Natural killer cell (primary cell): Measurements from ENCODE around the gene RPL19. TPM values are rescaled to one million over a fixed set of nuclear protein-coding genes. Genes with fewer than 3 reads are reported as not detected.

Source experiments
- ATAC-seq, 3 donors: fragments of 150-1000 bp in 2 of 3; fragments of 200-7000 bp in 1 of 3; cut with Tn5 transposase; 1 replicate in 1 of 3; 2 replicates in 2 of 3; pipeline ENCODE4 v1.10.0; 2021; ENCODE audit warnings: mild to moderate bottlenecking in 2 of 3, moderate library complexity in 2 of 3
- DNase-seq, 2 donors: peaks; one replicate each; pipeline versions ENCODE4 v3.0.0 to v3.0.0-alpha.2; 2013 to 2021; ENCODE audit warnings: mixed read lengths in 1 of 2
- H3K27ac ChIP-seq: one replicate; pipeline ENCODE4 v1.5.1; 2013; ENCODE audit warnings: mild to moderate bottlenecking, low read length
- H3K27me3 ChIP-seq: one replicate; pipeline ENCODE4 v1.6.1; 2013; ENCODE audit warnings: low read length; ENCODE audit not compliant: control insufficient read depth, insufficient read depth
- H3K36me3 ChIP-seq: one replicate; pipeline ENCODE4 v1.6.1; 2013; ENCODE audit warnings: low read length; ENCODE audit not compliant: control insufficient read depth, insufficient read depth
- H3K4me1 ChIP-seq: one replicate; pipeline ENCODE4 v1.6.1; 2013; ENCODE audit warnings: low read length; ENCODE audit not compliant: control insufficient read depth, insufficient read depth
- H3K4me3 ChIP-seq: one replicate; pipeline ENCODE4 v1.5.1; 2013; ENCODE audit warnings: low read length
- H3K9me3 ChIP-seq: one replicate; pipeline ENCODE4 v1.6.1; 2013; ENCODE audit warnings: low read length; ENCODE audit not compliant: control insufficient read depth, insufficient read depth
- H3K27ac Mint-ChIP-seq, 2 donors: one replicate each; pipeline ENCODE4 v1.8.0; 2022; ENCODE audit warnings: mild to moderate bottlenecking in 2 of 2, mixed read lengths in 2 of 2, moderate library complexity in 1 of 2
- H3K27me3 Mint-ChIP-seq, 2 donors: one replicate each; pipeline ENCODE4 v1.8.0; 2022; ENCODE audit warnings: low read depth in 2 of 2, mixed read lengths in 2 of 2
- H3K36me3 Mint-ChIP-seq: one replicate; pipeline ENCODE4 v1.8.0; 2022; ENCODE audit warnings: mixed read lengths
- H3K4me1 Mint-ChIP-seq, 2 donors: one replicate each; pipeline ENCODE4 v1.8.0; 2022; ENCODE audit warnings: mixed read lengths in 2 of 2
- H3K4me3 Mint-ChIP-seq: one replicate; pipeline ENCODE4 v1.8.0; 2022; ENCODE audit warnings: mild to moderate bottlenecking, moderate library complexity, mixed read lengths
- H3K9me3 Mint-ChIP-seq, 2 donors: one replicate each; pipeline ENCODE4 v1.8.0; 2022; ENCODE audit warnings: mixed read lengths in 2 of 2
- WGBS: methylation state at CpG from one replicate; pipeline ENCODE4 v1.1.7; 2013; ENCODE audit warnings: missing lambda C conversion rate; ENCODE audit not compliant: insufficient coverage; 5-methylcytosine and 5-hydroxymethylcytosine counted together
- intact Hi-C: fragments of 100-400 bp; cut with micrococcal nuclease; formaldehyde crosslinking; loops from one replicate; pipeline ENCODE4 v1.14.2; 2022
- total RNA-seq, 4 donors: library from RNA; stranded (reverse); fragments of 120-200 nt in 1 of 4; gene quantifications; one replicate each; pipeline versions ENCODE4 v1.2.3 to v1.2.4, GENCODE V29; 2013 to 2022
- TF ChIP-seq, protein P1 (sequence below): fragments of 200-600 bp; IDR thresholded peaks from one replicate; pipeline ENCODE4 v1.8.0; 2022; ENCODE audit warnings: antibody characterized with exemption

RPL19 gene
- total RNA-seq, 3 donors from 2014 or later (not counting 1 experiment from before 2014, with no cell fraction given), result 1,182 to 1,484 (median 1,482) TPM

DNA sequence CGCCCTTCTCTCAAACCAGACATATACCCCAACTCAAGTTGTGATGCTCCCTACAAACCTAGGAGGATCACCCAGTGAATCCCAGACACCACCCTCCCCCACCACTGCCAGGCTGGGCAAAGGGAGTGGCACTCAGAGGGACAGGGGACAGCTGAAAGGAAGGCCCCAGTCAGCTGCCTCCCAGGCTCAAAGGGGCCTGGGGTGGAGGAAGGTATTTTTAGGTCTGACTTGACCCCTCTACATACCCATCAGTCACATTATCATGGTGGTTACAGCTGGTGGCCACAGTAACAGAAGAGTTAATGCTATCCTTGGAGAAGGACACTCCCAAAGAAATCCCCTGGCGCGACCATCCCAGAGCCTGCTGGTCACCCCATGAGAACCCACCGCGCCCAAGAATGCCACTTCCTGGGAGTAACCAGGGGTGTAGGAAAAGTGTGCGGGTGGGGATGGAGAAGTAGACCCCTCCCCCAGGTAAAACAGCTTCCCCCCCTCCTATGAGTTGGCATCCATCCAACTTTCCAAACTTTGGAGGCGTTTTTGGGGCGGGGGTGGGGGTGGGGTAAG is 3.8 kb upstream of the RPL19 start:
- no peaks in the 10 kb centered on the region for H3K36me3 Mint-ChIP-seq
- ATAC-seq, result no peak
- peak overlapping the region; percentile 72 to 98 for H3K27ac Mint-ChIP-seq
- 64% methylated on average over 2 of the region's 8 CpGs for WGBS
- Histone ChIP-seq H3K27ac (peak overlapping the region; percentile 39), H3K36me3 (peaks cover 12% of the 10 kb centered on the region), H3K4me3 (peak overlapping the region; percentile 9), H3K9me3 (no peaks in the 10 kb centered on the region), H3K4me1 (peaks cover 54% of the 10 kb centered on the region), H3K27me3 (no peaks in the 10 kb centered on the region)
- intact Hi-C loops, result no loop called here
- H3K9me3 Mint-ChIP-seq, result no peaks in the 10 kb centered on the region
- TF ChIP-seq, protein P1, sequence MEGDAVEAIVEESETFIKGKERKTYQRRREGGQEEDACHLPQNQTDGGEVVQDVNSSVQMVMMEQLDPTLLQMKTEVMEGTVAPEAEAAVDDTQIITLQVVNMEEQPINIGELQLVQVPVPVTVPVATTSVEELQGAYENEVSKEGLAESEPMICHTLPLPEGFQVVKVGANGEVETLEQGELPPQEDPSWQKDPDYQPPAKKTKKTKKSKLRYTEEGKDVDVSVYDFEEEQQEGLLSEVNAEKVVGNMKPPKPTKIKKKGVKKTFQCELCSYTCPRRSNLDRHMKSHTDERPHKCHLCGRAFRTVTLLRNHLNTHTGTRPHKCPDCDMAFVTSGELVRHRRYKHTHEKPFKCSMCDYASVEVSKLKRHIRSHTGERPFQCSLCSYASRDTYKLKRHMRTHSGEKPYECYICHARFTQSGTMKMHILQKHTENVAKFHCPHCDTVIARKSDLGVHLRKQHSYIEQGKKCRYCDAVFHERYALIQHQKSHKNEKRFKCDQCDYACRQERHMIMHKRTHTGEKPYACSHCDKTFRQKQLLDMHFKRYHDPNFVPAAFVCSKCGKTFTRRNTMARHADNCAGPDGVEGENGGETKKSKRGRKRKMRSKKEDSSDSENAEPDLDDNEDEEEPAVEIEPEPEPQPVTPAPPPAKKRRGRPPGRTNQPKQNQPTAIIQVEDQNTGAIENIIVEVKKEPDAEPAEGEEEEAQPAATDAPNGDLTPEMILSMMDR, result no peak
- H3K4me3 Mint-ChIP-seq, result peak overlapping the region; percentile 68
- no peak for DNase-seq
- peaks cover 35 to 64% of the 10 kb centered on the region in 2 donors for H3K4me1 Mint-ChIP-seq
- no peaks in the 10 kb centered on the region for H3K27me3 Mint-ChIP-seq

DNA sequence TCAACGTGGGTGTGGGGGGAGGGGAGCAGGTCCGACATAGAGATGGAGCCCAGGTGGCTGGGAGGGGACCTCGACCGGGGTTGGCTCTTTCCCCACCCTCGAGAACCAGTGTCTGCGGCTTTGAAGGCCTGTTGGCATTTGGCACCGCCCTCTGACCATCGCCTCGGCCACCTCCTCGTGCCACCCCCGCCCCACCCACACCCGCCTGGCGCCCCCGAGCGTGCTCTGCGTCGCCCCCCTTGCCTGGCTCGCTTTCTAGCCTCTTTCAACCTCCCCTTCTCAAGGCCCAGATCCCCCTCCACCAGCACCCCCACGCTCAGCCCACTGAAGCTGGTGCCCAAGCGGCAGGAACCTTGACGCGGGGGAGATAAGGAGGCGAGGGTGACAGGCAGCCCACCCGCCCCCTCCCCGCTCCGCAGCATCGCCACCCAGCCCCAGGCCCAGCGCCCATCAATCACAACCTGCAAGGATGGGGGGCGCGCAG is 3.2 kb upstream of the RPL19 start:
- H3K27ac Mint-ChIP-seq, result peak overlapping the region in 1 of 2 donors; percentile 98
- DNase-seq (peak in 1 of 2 donors; percentile 39), ATAC-seq (no peak)
- peaks cover 35 to 69% of the 10 kb centered on the region in 2 donors for H3K4me1 Mint-ChIP-seq
- peak overlapping the region; percentile 80 for H3K4me3 Mint-ChIP-seq
- Histone ChIP-seq H3K9me3 (no peaks in the 10 kb centered on the region), H3K27ac (no peak overlapping the region), H3K36me3 (peaks cover 17% of the 10 kb centered on the region), H3K4me3 (peak overlapping the region; percentile 72), H3K4me1 (peaks cover 60% of the 10 kb centered on the region), H3K27me3 (no peaks in the 10 kb centered on the region)
- under 1% methylated on average over 29 of the region's 30 CpGs for WGBS
- no peaks in the 10 kb centered on the region for H3K36me3 Mint-ChIP-seq
- no peaks in the 10 kb centered on the region for H3K27me3 Mint-ChIP-seq
- TF ChIP-seq, protein P1, result no peak
- H3K9me3 Mint-ChIP-seq, result no peaks in the 10 kb centered on the region
- intact Hi-C loops, result no loop called here

DNA sequence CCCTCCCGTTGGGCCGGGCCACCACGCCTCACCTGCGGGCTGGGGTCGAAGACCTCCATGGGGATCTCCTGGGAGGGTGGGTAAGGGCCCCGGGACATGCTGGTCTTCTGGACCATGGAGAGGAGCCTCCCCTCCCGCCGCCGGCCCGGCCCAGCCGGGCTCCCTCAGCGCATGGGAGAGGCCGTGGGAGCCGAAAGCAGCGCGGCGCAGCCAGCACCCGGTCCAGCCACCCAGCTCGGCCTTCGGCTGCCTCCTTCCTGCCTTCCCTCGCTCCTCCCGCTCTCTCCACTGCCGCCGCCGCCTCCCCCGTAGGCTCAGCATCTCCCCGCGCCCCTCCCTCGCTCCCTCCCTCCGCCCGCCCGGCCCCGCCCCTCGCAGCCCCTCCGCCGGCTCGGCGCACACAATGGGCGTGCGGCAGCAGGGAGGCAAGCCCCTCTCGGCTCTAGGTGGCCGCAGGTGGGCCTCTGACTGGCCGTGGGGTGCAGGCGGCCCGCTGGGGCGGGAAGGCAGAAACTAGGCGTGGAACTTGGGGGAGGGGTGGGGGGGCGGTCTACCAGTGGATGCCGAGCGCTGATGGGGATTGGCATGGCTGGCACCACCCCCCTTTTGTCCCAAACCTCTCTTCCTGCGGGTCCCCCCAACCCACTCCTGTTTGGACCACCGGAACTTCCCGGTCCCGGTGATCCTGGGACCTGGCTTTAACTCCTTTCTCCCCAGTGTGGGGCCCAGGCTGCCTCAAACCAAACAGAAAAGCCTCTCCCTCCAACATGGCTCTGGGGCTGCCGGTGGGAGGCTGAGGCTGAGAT is 2.5 kb upstream of the RPL19 start, which contains the start of gene CACNB1:
Gene CACNB1, minus strand, starts transcription at position 290 of the 806 bp plus-strand sequence. Its CDS starts 174 bp downstream, at position 116.
- TF ChIP-seq, protein P1, result no peak
- no peaks in the 10 kb centered on the region for H3K27me3 ChIP-seq
- peaks cover 64% of the 10 kb centered on the region for H3K4me1 ChIP-seq
- Mint-ChIP-seq H3K4me3 (peak within 1 kb of the TSS; percentile 80), H3K36me3 (no peaks in the 10 kb centered on the region), H3K9me3 (no peaks in the 10 kb centered on the region), H3K4me1 (peaks cover 40 to 69% of the 10 kb centered on the region in 2 donors), H3K27ac (peak within 1 kb of the TSS; percentile 98 to 100), H3K27me3 (no peaks in the 10 kb centered on the region)
- ATAC-seq, result peak; percentile 24 to 48 (median 35)
- no peaks in the 10 kb centered on the region for H3K9me3 ChIP-seq
- WGBS, result under 1% methylated on average over 53 of the region's 55 CpGs
- DNase-seq, result peak; percentile 42 to 78
- peaks cover 20% of the 10 kb centered on the region for H3K36me3 ChIP-seq
- intact Hi-C loops, result no loop called here
- peak within 1 kb of the TSS; percentile 72 for H3K4me3 ChIP-seq
- H3K27ac ChIP-seq, result peak within 1 kb of the TSS; percentile 39
